AG09309 (cell line): ENCODE data around the gene SYTL4.

Source experiments
- DNase-seq: peaks from one replicate; pipeline ENCODE4 v3.0.0-alpha.2; 2010; ENCODE audit warnings: low read depth
- H3K4me3 ChIP-seq: 2 replicates; pipeline ENCODE4 v1.5.1; 2011; ENCODE audit warnings: mild to moderate bottlenecking, low read depth, low read length, moderate library complexity; ENCODE audit not compliant: control insufficient read depth
- CTCF ChIP-seq: IDR thresholded peaks from 2 replicates; pipeline ENCODE4 v1.5.1; 2011; ENCODE audit warnings: mild to moderate bottlenecking, low read depth, low read length, inconsistent platforms; ENCODE audit not compliant: insufficient read depth, control insufficient read depth; ENCODE audit errors: missing control alignments

Gene SYTL4

GRCh38 chrX:100717363-100717762, 14.6 kb downstream of the SYTL4 start:
- TF ChIP-seq CTCF: no peak
- H3K4me3 ChIP-seq: no peak overlapping the region
- DNase-seq: no peak

- DNase-seq: no peak
- no peak for TF ChIP-seq CTCF
- no peak overlapping the region for H3K4me3 ChIP-seq
Observed at GRCh38 chrX:100710816-100711215, 21.1 kb downstream of the SYTL4 start.

- no peak for DNase-seq
- no peak overlapping the region for H3K4me3 ChIP-seq
- no peak for TF ChIP-seq CTCF
Observed at GRCh38 chrX:100704581-100705203, 27.2 kb downstream of the SYTL4 start.

GRCh38 chrX:100700809-100701208, 31.1 kb downstream of the SYTL4 start:
- H3K4me3 ChIP-seq: no peak overlapping the region
- no peak for TF ChIP-seq CTCF
- no peak for DNase-seq

GRCh38 chrX:100698551-100698950, 33.4 kb downstream of the SYTL4 start:
- DNase-seq: no peak
- TF ChIP-seq CTCF: no peak
- no peak overlapping the region for H3K4me3 ChIP-seq

GRCh38 chrX:100696699-100697351, 35.1 kb downstream of the SYTL4 start:
- no peak for TF ChIP-seq CTCF
- no peak for DNase-seq
- H3K4me3 ChIP-seq: no peak overlapping the region
